Cardiac atrium fibroblast (primary cell): ENCODE measurements around the gene MGAT4A. TPM values are rescaled to one million over a fixed set of nuclear protein-coding genes. Genes with fewer than 3 reads are reported as not detected.

Experiments used
- total RNA-seq: library from RNA; depleted of rRNA; stranded (reverse); fragments of >200 nt; gene quantifications from 2 replicates; pipeline ENCODE4 v1.2.3, GENCODE V29; 2015

MGAT4A gene
- 0.54 and 4.2 TPM in 2 replicates for total RNA-seq

DNA sequence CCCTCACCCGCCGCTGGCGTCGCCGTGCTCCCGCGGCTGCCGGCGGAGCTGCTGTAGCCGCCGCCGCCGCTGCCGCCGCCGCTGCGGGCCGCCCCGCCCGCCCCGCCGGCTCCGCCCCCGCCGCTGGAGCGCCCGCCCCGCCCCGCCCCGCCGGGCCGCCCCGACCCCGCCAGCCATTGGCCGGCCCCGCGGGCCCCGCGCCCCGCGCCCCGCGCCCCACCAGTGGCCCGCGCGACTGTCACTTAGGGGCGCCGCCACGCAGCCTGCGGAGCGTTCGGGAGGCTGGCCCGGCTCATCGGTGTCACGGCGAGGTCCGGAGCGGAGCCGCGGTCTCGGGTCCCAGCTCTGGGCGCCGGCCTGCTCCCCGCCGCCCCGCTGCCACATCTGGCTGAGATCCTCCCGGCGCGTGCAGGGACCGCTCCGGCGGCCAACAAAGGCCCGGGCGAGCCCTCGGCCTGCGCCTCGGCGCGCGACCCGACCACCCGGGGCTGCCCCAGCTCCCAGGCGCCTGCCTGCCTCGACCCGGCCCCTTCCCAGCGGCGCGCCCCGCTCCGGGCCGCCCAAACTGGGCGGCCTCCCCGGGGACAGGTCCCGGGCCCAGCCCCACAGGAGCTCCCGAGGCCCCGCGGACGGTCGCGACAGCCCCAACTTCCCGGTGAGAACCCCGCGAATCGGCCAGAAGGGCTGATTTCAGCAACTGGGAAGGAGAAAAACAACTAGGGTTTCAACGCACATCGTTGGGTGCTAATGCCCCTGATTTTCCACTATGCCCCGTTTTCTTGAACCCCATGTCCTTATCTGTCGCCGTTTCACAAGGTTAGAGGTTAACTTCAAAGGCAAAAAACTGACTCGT, at the start of gene MGAT4A:
TSS of gene MGAT4A (minus strand) at position 92 of the 853 bp plus-strand sequence. CDS start 4,800 bp downstream, outside the sequence.

DNA sequence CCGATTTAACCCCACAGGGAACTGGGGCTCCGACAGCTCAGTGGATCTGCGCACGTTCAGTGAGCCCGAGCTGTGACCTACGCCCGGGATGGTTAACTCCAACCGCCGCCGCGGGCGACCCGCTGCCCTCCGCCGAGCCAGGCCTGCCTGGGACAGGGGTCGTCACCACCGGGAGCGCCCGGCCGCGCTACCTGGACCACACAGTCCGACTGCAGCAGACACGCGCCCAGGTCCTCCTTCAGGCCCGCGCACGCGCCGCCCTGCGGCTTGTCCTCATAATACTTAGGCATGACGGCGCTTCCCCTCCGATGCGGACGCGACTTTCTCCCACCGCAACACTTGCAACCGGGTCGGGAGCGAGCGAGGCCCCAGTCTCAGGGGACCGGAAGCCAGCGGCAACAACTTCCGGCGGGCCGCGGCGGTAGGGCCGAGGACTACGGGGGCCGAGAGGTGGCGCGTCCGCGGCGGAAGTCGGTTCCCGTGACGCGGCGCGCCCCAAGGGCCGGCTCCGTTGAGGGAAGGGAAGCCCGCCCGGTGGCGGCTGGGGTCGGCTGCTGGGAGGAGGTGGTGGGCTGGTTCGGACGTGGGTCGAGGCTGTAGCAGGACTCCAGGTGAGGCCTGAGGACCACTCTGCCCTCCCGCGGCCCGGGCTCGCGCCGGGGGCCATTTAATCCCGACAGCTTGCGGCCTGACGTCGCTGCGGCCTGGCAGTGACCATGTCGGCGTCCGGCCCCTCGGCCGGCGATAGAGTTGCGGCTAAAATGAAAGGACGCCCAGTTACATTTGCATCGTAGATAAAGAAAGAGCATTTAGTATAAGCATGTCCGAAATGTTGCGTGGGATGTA, 122.6 kb downstream of the MGAT4A start, which contains the start of the genes COA5 and UNC50:
TSS of gene COA5 (minus strand) at position 397 of the 846 bp plus-strand sequence. CDS start at position 290, 107 bp downstream.
TSS of gene UNC50 (plus strand) at position 474 of the 846 bp plus-strand sequence. CDS start 1,171 bp downstream, outside the sequence.

Other genes with a start within 250 kb of the MGAT4A start
- 12.8 and 13.9 TPM in 2 replicates for gene COA5, start 122.6 kb downstream of the MGAT4A start, total RNA-seq
- gene UNC50, start 122.5 kb downstream of the MGAT4A start, total RNA-seq = 37.5 and 52.0 TPM in 2 replicates
- gene CRACDL, start 205.1 kb upstream of the MGAT4A start, total RNA-seq = 0.32 TPM in 1 of 2 replicates, not detected in the other